Muscle layer of duodenum (tissue), 2 donors: Measurements from ENCODE around the gene WDFY3.

ENCODE experiments used
- H3K27ac ChIP-seq: one replicate; pipeline ENCODE4 v1.7.0; 2013; ENCODE audit warnings: mild to moderate bottlenecking, low read length
- H3K27me3 ChIP-seq: one replicate; pipeline ENCODE4 v1.7.0; 2013; ENCODE audit warnings: low read depth, mild to moderate bottlenecking, control low read depth, low read length
- H3K36me3 ChIP-seq, 2 donors: one replicate each; pipeline ENCODE4 v1.7.0; 2013; ENCODE audit warnings: low read length in 2 of 2, control low read depth in 1 of 2, mild to moderate bottlenecking in 1 of 2; ENCODE audit not compliant: insufficient read depth in 2 of 2, control insufficient read depth in 1 of 2
- H3K4me1 ChIP-seq, 2 donors: one replicate each; pipeline ENCODE4 v1.7.0; 2013; ENCODE audit warnings: low read length in 2 of 2, mild to moderate bottlenecking in 2 of 2, control low read depth in 1 of 2, moderate library complexity in 1 of 2; ENCODE audit not compliant: insufficient read depth in 2 of 2, control insufficient read depth in 1 of 2
- H3K4me3 ChIP-seq, 2 donors: one replicate each; pipeline ENCODE4 v1.7.0; 2013; ENCODE audit warnings: low read length in 2 of 2, low read depth in 1 of 2, mild to moderate bottlenecking in 1 of 2
- H3K9me3 ChIP-seq, 2 donors: one replicate each; pipeline ENCODE4 v1.7.0; 2013; ENCODE audit warnings: low read length in 2 of 2, control low read depth in 1 of 2, mild to moderate bottlenecking in 1 of 2; ENCODE audit not compliant: control insufficient read depth in 1 of 2
- donor health status: healthy.

Gene WDFY3

DNA sequence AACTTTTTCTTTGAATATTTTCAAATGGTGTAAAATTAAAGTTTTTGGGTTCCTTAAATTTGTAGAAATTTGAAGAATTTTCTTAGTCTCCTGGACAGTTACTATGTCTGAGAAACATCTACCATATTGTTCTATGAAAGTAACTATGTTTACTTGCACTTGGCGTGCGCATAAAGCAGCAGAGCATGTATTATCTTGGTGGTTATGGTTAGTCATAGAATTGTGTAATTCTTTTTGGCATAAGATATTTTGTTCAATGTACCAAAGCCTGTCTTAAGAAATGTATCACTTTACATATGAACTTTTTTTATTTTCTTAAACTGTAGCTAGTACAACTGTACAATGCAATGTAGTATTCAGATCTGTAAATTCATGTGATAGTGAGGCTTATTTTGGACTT lies 334.4 kb downstream of the WDFY3 start:
- Histone ChIP-seq H3K4me1 (no peaks in the 10 kb centered on the region), H3K27ac (no peak overlapping the region), H3K27me3 (no peaks in the 10 kb centered on the region), H3K4me3 (no peak overlapping the region), H3K9me3 (no peaks in the 10 kb centered on the region), H3K36me3 (no peaks in the 10 kb centered on the region)

GRCh38 chr4:84631573-84631972 lies 334.9 kb downstream of the WDFY3 start:
- H3K9me3 ChIP-seq: no peaks in the 10 kb centered on the region
- no peak overlapping the region for H3K4me3 ChIP-seq
- no peak overlapping the region for H3K27ac ChIP-seq
- no peaks in the 10 kb centered on the region for H3K27me3 ChIP-seq
- no peaks in the 10 kb centered on the region for H3K4me1 ChIP-seq
- H3K36me3 ChIP-seq: no peaks in the 10 kb centered on the region

DNA sequence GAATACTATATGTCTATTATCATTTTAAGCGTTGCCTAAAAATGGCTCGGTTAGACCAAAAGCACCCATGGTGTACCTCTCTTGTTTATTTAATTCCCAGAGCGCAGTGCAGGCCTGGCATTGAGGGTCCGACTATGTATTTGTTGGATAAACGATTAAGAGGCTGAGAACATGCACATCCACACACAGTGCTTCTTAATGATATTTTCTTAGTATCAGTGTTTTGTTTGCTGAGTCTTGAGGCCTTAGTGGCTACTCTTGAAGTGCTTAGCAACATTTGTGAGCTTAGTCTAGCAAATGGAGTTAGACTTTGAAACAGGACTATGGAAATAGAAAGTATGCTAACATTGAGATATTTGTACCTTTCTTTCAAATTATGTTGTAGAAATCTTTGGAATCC lies 339.8 kb downstream of the WDFY3 start:
- no peaks in the 10 kb centered on the region for H3K4me1 ChIP-seq
- no peaks in the 10 kb centered on the region for H3K27me3 ChIP-seq
- H3K36me3 ChIP-seq: no peaks in the 10 kb centered on the region
- H3K27ac ChIP-seq: no peak overlapping the region
- H3K9me3 ChIP-seq: no peaks in the 10 kb centered on the region
- H3K4me3 ChIP-seq: no peak overlapping the region

GRCh38 chr4:84623661-84624060 lies 342.8 kb downstream of the WDFY3 start:
- H3K36me3 ChIP-seq: no peaks in the 10 kb centered on the region
- H3K27ac ChIP-seq: no peak overlapping the region
- no peaks in the 10 kb centered on the region for H3K4me1 ChIP-seq
- no peaks in the 10 kb centered on the region for H3K27me3 ChIP-seq
- no peak overlapping the region for H3K4me3 ChIP-seq
- no peaks in the 10 kb centered on the region for H3K9me3 ChIP-seq

DNA sequence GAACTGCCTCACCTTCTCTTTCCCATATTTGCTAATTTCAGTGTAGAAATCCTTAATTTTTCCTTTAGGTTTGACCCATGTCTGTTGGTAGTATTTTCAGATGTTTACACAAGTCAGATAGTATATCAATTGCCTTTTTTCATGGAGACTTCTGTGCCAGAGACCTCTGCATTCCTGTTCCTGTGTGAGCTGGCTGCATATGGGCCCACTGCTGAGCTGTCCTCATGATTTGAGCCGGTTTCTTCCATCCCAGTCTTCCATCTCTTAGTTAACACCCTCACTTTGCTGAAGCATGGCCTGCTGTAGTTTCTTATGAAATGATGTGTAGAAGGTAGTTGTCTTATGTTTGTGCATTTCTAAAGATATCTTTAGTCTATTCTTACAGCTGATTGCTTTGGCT lies 343.5 kb downstream of the WDFY3 start:
- Histone ChIP-seq H3K4me1 (no peaks in the 10 kb centered on the region), H3K27me3 (no peaks in the 10 kb centered on the region), H3K9me3 (no peaks in the 10 kb centered on the region), H3K36me3 (no peaks in the 10 kb centered on the region), H3K4me3 (no peak overlapping the region), H3K27ac (no peak overlapping the region)
